Right hindlimb (tissue), 1 donor: ENCODE results near the gene FKBP11.
"Not testable (repeated sequence)": the region's sequence is repeated elsewhere in the genome, so short reads cannot be mapped to it uniquely, and the experiment has no call there.

Source experiments
- DNase-seq: peaks from one replicate; pipeline ENCODE4 v3.0.0-alpha.2; 2018

Gene FKBP11

DNA sequence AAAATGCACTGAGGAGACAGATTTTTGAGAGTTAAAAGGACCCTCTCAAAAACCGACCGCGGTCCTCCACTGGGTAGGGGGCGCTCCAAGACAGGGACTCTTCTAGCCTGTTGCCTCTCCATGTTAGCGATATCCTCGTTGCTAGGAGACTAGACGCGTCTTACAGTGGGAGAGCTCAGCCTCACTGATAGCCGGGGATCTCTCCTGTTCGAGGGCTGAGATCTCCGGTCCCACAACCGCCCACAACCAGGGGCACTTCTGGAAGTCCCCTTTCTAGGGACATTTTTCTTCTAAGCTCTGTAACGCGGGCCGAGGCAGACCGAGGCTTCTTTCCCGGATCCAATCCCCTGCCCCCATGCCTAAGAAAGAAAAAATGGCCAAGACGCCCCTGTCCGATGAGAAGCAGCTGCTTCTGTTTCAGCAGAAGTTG, 21.3 kb downstream of the FKBP11 start:
- DNase-seq: peak; percentile 91

DNA sequence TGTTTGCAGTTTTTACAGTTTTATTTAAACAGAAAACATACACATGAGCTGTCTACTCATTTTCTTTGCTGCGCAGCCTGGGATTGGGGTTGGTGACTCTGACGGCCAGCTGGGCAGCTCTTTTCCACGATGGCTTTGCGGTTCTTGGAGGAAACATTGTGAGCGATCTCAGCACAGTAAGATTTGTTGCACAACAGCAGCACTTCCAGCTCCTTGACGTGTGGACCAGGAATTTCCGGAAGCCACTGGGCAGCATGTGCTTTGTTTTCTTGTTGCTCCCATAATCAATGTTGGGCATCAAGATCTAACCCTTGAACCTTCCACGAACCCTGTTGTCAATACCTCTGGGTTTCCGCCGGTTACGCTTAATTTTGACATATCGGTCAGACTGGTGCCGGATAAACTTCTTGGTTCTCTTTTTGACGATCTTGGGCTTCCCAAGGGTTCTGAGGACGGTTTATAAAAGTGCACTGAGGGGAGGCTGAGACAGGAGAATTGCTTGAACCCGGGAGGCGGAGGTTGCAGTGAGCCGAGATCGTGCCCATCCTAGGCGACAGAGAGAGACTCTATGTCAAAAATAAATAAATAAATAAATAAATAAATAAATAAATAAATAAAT, 21.8 kb downstream of the FKBP11 start:
- DNase-seq: no peak

DNA sequence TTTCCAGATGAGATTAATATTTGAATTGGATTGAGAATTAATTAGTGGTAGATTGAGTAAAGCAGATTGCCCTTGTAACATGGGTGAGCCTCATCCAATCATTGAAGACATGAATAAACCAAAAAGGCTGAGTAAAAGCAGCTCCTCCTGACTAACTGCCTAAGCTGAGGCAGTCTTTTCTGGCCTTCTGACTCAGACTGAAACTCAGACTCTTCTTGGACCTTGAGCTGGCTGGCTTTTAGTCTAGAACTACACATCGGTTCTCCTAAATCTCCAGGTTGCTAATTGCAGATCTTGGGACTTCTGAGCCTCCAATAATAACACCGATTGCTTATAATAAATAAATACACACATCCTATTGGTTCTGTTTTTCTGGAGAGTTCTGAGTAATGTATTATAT, 24.0 kb downstream of the FKBP11 start:
- DNase-seq: no peak

DNA sequence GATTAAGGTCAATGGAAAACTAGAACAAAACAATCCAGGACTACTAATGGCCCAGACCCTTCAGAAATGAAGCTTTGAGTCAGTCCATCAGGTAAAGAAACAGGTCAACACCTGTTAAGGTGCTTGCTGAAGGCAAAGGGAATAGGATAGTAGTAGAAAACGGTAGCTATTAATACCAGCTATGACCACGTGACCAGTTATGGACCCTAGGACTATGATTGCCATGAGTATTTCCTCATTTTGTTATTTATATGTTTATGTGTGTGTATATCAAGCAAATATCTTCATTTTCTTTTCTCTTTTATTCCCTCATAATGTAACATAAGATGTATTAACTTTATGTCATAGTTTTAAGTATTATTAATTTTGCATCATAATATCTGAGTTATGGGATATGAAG, 25.6 kb downstream of the FKBP11 start:
- DNase-seq: no peak

DNA sequence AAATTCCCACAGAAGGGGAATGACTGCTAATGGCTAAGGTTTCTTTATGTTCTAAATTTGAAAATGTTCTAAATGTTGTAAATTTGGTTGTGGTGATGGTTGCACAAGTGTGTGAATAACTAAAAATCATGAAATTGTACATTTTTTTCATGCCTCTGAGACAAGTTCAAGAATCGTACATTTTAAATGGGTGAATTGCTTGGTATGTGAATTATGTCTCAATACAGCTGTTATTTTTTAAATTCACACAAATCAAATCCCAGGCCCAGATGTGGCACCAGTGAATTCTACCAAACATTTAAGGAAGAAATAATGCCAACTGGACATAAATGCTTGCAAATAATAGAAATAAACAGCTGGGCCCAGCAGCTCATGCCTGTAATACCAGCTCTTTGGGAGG, 31.0 kb downstream of the FKBP11 start:
- DNase-seq: no peak

DNA sequence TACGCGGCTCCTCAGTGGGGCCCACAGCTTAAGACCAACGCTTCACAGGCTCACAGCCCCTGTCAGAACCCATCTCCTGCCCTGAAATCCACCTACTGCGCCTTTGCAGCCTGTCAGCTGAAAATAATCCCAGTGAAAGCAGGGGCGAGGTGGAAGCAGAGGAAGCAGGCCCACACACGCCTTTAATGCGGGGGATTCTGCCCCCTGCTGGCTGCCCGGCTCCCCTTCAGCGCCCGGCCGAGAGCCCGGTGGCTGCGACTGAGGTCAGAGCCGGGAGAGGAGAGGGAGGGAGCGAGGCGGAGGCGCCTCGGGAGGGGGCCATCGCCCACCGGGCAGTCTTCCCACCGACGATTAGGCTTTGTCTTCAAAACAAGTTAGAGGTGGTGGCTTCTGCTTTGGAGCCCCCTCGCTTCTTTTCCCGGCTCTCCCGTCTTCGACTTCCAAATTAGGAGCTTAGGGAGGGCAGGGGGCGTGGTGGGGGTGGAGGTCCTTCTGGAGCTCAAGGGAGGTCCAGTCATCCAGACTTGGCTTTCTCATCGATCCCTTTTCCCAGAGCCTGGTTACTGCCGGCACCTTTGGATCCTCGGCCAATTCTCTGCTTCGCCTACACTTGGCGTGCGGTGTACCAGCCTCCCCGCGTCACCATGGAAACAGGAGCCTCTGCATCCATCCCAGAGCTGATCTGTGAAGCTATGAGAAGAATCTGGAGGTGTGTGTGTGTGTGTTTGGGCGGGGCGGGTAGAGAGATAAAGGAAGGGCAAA, 34.5 kb downstream of the FKBP11 start:
- peak; percentile 88 for DNase-seq

DNA sequence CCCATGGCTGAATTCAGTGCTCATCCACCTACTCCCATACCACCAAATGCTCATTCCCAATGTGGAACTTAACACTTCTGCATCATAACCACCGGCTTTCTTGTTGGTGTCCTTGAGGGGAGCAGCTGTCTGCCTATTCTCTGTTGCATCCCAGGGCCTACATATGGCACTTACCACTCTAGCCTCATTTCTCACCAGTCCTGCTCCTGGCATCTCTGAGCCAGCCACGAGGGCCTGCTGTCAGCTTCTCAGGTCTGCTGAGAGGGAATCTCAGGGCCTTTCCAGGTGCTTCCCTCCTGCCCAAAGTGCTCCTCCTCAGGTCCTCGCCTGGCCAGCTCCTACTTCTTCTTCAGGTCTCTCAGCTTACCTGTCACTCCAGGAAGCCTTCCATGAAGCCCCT, 35.6 kb downstream of the FKBP11 start:
- no peak for DNase-seq

DNA sequence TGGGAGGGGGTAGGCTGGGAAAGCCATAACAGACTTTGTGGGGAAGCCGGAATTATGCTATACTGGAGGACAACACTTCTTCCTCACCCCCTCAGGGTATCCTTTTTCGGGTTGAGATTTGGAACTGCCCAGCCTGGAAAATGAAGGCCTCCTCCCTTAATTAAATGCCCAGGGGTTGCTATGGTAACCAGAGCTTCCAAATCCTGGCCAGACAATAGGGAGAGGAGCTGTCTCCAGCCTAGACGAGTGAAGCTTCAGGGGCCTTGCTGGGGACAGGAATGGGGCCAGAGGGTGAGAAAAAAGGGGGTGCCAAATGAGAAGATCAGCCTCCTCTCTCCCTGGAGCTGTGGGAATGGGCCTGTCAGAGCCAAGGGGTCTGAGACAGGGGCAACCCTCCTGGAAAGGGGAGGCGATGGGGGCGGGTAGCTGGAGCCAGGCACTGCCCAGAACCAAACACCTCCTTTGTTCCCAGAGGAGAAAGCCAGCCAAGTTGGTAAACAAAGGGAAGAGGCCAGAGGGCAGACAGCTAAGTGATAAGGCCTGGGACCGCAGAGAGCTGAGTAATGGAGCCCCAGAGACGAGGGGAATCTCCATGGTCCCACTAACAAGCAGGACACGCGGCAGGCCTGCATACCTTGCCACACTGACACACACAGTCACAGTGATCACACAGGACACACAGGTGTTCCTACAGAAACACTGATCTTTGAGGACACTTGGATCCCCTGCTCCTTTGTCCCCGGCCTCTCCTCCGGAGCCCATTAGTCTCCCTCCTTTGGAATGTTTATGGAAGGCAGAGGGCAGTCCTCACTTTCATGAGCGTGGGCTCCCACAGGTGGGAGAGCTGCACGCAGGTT, 41.8 kb downstream of the FKBP11 start:
- no peak for DNase-seq

DNA sequence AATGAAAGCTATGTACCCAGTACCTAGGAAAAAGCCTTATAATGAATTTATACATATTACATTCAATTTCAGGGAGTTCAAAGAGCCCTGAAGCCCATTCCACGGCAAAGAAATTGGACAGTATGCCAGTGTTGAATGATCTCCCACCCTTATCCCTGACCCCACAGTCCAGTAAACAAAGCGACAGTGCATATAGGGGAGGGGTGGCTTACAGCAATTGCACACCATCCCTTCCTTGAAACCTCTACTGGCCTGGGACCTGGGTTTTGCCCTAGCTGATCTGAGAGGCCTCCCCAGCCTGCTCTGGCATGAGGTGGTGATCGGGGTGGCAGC, 42.4 kb downstream of the FKBP11 start:
- no peak for DNase-seq

DNA sequence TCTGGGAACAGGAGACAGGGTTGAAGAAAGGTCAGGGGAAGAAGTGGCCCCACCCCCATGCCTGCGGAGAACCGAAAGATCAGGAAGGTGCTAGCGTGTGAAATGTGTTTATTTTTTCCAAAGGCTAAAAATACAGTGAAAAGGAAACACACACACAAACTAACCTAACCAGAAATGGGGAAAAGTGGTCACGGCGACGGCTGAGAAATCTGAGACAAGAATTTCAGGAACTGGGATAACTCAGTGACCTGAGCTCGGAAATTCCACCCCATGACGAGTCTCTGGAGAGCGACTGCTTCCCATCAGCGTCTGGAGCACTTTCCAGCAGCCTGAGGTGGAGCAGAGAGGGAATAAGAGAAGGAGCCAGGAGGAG, 43.0 kb downstream of the FKBP11 start:
- peak; percentile 50 for DNase-seq

DNA sequence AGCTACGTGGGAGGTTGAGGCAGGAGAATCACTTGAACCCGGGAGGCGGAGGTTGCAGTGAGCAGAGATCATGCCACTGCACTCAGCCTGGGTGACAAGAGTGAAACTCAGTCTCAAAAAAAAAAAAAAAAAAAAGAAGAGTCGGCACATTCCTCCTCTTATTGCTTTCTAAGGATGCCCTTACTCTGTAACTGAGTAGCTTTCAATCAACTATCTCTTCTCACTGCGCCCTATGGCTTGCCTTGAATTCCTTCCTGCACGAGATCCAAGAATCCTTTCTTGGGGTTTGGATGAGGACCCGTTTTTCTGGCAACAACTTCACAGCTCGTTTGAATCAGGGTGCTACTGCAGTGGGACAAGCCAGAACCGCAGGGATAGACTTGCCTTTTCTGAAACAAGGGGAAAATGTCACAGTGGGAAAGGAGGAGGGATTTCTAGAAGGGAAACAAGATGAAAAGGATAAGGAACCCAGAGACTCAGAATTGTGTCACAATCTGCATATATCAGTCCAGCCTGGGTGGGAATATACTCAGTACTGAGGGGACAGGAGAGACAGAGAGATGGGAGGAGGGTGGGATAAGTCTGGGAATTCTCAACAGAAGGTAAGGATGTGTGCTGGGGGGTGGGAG, 43.5 kb downstream of the FKBP11 start:
- DNase-seq: no peak

DNA sequence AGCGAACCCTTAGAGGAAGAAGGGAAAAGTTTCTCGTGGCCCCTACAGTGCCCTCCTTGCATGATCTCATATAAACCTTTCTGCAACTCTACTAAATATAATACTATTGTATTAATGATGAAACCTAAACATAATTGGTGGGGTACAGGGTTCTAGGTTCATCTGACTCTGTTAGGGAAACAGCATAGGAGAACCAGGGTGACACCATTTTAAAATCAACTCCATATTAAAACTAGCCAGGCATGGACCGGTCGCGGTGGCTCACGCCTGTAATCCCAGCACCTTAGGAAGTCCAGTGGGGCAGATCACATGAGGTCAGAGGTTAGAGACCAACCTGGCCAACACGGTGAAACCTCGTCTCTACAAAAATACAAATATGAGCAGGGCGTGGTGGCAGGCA, 44.6 kb downstream of the FKBP11 start:
- DNase-seq: no peak

DNA sequence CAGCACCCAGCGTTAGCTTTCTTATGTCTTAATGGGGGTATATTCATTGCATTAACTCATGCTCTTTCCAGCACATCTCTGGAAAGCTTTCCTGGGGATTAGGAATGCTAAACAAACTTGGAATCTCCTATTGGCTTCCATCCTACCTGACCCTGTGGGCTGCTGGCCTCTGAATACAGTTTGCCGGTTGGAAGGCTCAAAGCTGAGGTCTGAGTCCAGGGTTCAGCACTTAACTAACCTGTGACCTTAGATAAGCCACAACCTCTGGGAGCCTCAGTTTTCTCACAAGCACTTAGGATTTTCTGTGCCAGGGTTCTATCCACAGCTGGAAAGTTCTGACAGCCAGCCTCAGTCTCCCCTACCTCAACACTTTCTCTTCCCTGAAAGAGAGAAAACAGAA, 46.7 kb downstream of the FKBP11 start:
- no peak for DNase-seq

DNA sequence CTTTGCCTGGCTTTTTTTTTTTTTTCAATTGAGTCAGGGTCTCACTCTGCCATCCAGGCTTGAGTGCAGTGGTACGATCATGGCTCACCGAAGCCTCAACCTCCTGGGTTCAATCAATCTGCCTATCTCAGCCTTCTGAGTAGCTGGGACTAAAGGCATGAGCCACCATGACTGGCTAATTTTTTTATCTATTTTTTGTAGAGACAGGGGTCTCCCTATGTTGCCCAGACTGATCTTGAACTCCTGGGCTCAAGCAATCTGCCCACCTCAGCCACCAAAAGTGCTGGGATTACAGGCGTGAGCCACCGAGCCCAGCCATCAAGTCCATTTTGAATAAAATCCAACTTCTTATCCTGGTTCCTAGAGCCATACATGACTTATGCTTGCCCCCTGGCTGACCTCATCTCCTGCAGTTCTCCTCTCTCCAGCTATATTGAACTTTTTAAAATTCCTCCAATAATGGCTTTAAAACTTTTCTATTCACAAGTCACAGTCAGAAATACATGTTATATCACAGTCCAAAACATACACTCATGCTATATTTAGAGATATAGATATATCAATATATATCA, 49.3 kb downstream of the FKBP11 start:
- DNase-seq: no peak

DNA sequence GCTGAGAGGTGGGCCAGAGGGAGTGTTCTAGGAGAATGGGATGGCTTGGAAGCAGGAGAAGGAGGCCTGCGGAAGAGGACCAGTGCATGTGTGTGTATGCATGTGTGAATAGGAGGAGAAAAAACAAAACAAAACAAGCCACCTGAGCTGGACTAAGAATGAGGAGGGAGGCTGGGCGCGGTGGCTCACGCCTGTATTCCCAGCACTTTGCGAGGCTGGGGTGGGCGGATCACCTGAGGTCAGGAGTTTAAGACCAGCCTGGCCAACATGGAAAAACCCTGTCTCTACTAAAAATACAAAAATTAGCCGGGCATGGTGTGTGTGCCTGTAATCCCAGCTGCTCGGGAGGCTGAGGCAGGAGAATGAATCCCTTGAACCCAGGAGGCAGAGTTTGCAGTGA, 51.8 kb downstream of the FKBP11 start:
- not testable (repeated sequence) for DNase-seq

DNA sequence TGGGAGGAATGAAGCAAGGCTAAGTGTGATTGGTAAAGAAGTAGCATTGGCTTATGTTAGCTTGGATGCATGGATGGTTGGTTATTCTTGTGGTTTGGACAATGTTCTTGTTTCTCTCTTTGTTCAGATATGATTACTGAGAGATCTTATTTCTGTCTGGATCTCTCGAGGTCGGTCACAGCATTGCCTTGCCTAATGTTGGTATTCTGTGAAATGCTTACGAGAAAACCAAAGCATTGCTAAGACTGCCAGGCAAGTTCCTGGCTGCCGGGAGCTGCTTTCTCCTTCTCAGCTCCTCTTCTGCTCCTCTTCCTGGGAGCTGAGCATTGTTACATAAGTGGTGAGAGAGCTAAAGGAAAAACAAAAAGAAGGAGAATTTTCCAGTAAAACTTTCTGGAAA, 52.2 kb downstream of the FKBP11 start:
- DNase-seq: no peak
